ENCODE data around the gene ALK.
"Not testable (repeated sequence)": the region's sequence is repeated elsewhere in the genome, so short reads cannot be mapped to it uniquely, and the experiment has no call there.

Gene ALK

DNA sequence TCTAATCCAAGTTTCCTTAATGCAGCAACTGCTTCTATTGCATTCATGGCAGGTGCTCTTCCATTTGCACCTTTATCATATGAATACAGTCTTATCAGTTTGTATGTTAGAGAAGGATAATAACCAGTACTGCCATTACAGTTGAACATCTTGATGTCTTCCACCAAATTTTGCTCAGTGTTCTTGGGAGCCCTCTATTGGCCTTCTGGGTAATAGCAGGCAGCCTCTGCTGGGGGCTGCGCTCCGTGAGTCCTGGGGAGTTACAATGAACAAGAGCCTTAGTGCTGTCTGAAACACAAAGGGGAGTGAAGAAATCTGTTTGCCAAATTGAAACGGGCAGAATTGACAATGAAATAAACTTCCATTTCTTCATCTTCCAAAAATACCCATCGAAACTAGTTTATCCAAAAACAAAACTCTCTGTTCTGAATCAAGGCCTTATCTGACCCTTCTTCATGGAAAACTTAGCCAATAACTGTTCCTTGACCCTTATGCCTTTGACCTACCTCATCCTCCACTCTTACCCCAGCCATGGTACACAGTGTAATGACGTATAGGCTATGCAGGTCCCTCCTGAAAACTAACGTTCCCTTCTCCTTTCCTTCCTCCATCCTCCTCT, 79.9 kb downstream of the ALK start:
- DNase-seq (ENCODE audit: low read depth): no peak

DNA sequence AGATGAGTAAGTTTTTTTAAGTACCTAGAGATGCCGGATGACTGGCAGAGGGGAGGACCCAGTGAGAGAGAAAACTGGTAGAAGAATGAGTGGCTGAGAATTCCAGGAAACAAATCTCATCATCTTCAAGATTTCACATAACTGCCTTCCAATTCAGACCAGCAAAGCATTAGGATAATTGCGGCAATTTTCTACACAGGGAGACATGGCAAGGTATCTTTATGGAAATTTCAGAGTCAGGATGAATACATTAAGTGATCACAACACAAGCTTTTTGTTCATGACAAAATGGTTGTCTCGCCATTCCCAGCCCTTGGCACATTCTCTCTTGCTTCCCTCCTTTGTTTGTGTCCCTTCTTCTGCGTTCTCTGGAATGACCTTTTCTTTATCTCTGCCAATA, 82.1 kb downstream of the ALK start:
- no peak for DNase-seq (ENCODE audit: low read depth)

DNA sequence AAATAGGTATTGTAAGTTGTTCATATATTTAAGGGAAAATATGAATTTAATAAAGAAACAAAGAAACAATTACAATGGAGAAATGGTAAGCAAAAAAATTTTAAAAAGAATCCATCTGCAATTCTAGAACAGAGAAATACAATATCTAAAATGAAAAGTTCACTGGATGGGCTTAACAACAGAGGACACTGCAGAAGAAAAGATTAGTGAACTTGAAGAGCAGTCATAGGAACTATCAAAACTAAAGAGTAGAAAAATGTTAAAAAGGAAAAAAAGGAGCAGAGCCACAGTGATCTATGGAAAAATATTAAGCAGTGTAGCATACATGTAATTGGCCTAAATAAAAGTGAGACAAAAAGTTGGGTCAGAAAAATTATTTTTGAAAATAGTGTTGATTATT, 83.5 kb downstream of the ALK start:
- DNase-seq (ENCODE audit: low read depth): no peak

DNA sequence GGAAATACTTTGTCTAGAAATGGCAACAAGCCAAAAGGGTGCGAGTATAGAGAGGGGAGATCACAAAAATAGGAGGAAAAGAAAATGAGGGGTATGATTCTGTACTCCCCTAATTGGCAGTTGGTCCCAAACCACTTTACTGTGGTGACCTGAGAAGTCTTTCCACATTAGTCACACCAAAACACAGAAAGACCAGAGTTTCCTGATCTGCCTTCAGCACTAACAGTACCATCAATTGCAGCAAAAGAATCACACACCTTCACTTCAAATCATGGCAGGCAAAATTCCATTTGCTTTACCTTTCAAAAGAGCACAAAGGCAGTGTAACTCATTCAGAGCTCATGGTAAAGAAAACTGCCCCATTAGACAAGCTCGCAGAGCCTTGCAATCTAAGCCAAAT, 86.8 kb downstream of the ALK start:
- no peak for DNase-seq (ENCODE audit: low read depth)

DNA sequence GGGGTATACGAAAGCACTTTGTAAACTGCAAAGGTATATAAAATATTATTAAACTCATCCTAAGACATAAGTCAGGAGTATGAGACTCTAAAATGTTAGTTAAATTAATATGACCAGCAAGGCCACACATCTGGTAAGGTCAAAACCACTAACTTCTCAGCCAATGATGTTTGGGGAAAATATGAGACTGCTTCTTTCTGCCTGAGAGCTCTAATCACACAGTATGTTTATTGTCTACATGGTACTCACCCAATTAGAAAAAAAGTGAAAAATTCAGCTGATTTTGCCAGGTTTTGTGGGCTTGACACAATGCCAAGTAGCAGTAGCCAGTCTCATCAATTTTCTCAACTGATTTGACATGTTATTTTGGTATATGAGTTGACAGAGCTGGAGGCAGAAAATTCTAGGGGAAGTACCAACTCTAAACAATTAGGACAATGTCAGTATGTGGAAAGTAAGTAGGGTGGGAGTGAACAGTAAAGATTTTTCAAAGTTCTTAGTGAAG, 87.3 kb downstream of the ALK start:
- DNase-seq (ENCODE audit: low read depth): no peak

DNA sequence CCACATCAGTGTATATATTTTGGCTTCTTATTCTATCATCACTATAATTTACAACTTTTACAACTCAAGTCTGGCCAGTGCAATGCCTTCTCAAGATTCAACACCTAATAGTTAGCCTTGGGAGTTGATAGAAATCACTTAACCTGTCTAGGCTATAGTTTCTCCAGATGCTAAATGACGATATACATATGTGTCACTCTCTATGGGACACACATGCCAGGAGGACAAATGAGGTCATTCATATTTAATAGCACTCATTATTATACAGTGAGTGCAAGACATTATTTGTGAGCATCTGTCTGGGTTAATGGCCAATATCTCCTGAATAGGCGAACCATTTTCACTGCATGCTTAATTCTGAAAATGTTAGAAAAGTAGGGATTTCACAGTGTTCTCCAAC, 89.8 kb downstream of the ALK start:
- no peak for DNase-seq (ENCODE audit: low read depth)

DNA sequence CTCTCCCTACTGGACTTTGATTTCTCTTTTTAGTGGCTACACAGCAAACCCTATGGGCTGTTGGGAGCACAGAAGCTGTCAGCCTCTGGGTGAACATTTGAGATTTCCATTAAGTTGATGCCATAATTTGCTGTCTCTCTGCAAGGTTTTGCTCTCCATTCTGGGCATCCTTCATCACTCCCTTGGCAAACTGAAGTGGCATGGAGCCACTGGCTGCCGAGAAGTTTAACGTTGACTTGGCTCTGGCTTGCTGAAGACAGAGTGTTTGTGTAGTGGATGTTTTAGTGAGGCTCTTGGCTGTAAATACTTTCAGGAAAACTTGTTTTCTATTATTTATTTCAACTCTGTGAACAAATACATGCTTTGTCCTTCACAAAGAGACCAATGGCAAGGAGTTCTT, 91.5 kb downstream of the ALK start:
- no peak for DNase-seq (ENCODE audit: low read depth)

DNA sequence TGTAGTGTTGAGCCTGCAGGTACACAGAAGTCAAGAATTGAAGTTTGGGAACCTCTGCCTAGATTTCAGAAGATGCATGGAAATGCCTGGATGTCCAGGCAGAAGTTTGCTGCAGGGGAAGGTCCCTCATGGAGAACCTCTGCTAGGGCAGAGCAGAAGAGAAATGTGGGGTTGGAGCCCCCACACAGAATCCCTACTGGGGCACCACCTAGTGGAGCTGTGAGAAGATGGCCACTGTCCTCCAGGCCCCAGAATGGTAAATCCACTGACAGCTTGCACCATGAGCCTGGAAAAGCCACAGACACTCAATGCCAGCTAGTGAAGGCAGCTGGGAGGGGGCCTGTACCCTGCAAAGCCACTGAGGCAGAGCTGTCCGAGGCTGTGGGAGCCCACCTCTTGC, 97.2 kb downstream of the ALK start:
- not testable (repeated sequence) for DNase-seq (ENCODE audit: low read depth)

DNA sequence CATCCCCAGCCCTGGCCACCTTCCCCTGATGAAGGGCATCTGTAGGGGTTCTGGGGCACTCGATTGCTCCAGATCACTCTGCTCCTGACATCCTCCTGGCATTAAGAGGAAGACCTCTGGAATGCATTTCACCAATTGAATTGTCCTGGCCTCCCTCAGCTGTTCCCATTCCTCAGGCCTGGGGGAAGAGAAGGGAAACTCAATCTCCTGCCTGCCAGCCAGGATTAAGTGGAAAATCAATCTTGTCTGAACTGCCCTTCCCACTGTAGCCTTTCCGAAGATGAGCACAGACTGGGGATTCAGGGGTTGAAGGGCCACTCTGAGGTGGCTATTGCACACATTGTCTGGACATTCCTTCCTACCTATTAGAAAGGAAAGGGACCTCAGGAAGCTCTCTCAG, 99.8 kb downstream of the ALK start:
- no peak for DNase-seq (ENCODE audit: low read depth)

DNA sequence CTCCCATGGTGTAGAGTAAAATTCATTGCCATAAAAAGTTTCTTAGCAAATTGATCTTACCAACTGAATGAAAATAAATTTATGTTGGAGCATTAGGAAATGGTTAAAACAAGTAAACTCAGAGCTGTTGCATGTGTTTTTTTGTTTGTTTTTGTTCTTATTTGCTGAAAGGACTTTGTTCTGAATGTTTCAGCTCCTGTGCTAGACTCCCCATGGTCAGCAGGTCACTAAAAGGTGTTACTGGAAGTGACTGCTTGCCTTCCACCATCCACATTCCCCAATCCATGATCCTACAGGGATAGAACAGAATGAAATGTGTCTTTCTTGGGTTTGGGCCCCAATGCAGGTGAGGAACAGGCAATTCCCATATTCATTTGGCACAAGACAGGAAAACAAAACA, 101.8 kb downstream of the ALK start:
- DNase-seq (ENCODE audit: low read depth): no peak

DNA sequence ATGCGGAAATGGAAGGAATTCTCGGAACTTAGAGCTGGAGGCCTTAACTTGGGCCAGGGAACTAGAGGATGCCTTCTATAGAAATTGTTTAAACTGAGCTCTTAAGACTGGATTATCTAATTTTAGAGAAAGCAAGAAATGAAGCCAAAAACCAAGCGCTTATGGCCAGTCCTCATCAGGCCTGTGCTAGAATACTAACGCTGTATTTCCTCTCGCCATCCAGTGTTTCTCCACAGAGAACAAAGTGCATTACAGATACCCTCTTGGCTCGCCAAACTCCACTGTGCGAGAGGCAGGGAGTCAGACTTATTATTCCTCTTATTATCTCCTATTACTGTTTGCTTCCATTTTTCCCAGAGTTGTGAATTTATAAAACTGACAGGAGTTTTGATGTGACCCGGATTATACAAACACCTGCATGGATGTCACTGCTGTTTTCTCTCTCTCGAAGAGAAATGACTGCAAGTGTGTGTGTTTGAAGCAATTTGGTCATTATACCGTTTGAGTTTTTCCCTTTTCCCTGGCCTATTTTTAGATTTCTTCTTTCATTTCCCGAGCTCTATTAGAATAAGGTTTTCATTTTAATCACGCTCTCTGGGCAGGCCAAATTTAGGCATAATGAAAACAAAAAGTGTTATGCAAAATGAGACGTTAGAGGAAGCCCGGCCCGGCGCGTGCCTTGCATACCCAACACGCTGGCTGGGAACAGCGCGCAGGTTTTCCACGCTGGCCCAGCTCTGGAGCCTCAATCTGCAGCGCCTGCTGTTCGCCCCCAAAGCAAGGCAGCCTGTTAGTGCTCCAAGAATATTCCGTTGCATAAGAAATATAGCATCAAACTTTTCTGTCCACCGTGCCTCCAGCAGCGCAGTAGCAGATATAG, 103.3 kb downstream of the ALK start:
- no peak for DNase-seq (ENCODE audit: low read depth)

DNA sequence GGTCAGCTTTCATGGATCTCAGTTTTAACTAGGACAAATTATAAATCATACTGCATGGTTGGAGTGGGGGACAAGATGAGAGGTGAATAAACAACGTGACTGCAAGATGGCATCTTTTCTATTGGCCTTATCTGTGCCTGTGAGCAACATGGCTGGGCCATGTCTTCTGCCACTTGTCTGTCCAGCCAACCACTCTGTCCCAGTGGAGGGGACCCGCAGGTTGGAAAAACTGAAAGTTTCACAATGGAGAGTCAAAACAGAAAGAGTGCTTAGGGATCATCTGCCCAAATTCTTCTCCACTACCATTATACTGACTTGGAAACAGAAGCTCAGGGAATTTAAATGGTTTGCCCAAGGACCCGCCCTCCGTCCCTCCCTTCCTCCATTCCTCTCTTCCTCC, 104.1 kb downstream of the ALK start:
- no peak for DNase-seq (ENCODE audit: low read depth)

DNA sequence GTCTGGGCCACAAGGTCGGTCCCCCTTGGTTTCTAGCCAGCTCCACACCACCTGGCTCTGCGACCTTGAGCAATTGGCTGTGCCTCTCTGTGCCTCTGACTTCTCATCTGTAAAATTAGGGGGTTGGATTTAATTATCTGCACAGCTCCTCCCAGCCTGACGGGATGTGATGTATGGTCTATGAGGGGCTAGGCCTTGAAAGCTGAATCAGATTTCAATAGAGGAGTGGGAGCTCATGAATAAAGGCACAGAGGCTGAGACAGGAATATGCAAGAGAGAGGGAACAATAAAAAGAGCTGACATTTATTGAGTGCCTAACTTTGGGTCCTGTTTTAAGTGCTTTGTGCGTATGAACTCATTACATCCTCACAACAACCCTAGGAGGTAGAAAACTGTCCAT, 104.7 kb downstream of the ALK start:
- no peak for DNase-seq (ENCODE audit: low read depth)

DNA sequence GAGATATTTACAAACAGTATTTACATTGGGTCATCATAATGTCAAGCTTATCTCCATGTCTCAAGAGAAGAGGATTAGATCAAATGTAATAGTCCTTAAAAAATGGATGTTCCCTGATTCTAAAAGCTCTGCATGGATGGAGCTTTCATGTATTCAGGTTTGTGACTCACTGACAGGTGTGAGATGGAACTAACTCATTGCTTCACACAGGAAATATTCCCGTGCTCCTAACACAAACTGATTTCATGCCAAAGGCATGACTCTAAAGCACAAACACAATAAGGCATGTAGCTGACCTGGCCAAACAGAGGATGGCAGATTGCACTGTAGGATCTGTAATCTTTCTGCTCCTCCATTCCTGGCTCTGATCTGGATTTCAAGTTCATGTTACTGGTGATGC, 110.0 kb downstream of the ALK start:
- DNase-seq (ENCODE audit: low read depth): no peak

DNA sequence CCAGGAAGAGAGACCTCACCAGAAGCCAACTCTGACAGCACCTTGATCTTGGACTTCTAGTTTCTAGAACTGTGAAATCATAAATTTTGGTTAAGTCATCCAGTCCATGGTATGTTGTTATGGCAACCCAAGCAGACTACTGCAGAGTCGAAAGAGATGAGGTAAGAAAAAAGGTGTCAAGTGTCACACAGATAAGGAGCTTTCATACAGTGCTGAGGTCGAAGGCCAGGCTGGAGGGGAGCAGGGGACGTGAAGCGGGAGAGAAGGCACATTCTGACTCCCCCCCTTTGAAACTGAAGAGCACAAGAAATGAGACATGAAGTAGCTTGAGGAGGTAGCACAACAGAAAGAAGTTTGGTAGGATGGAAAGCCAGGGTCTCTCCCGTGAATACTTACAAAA, 110.4 kb downstream of the ALK start:
- DNase-seq (ENCODE audit: low read depth): no peak

DNA sequence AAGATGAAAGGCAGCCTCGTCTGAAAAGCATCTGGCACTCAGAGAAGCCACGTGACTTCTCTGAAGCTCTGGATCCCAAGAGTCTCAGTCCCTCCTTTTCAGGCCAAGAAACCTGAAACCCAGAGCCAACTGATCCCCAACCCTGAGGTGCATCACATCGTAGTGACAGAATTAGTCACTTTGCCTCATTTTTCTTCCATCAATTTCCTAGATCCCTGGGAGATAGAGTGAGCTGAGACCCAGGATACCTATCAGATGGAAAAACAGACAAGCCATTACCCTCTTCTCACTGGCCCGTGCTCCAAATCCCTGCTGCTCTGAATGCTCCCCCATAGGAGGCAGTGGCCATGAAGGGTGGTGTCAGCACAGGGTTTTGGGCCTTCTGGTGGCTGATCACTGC, 113.1 kb downstream of the ALK start:
- no peak for DNase-seq (ENCODE audit: low read depth)

DNA sequence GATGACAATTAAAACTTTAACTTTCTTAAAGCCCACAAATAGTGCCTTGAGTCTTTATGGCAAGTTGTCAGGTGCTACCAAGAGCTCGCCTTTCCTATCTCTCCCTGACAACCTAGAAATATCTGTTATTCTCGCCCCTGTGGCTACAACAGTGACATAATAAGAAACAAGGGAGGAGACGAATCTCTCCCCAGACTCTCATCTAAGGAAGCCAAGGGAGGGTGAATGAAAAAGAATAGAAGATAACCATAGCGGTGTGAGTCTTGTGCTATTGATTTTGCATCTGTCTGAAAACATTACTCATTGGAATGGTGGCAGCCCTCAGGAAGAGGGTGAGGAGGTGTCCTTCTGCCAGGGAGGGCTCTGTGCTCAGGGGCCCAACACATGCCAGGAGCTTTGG, 114.3 kb downstream of the ALK start:
- no peak for DNase-seq (ENCODE audit: low read depth)

DNA sequence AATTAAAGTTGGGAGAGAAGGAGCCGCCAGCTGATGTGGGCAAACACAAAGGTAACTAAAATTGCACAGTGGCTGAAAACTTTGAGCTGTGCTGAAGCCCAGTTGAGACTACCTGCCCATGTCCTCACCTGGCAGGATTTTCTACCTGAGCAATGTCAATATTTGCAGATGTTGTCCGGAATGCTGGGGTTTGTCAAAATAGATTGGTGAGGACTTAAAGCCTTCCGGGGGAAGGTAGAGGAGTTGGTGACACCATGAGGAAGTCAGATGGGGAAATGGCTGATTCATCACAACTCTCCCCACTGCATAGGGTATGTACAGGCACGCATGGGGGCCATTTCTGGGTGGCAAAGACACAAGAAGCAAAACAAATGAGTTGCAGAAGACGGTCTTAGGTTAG, 114.9 kb downstream of the ALK start:
- DNase-seq (ENCODE audit: low read depth): no peak

DNA sequence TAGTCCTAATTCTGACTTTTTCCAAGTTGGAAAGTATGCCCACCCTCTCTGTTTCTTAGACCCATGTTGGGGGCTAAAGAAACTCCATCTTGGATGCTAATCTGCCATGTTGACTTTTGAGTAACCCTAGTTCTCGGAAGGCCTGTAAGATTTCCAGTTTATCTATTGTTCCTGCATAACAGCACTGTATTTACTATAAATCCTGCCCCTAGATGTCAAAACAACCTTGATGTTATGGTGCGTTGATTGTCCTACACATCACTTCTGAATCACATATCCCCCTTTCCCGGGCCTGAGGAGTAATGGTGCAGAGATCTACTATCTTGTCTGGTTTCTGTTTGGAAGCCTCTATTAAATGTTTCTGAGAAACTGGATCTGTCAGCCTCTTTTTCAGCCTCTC, 116.7 kb downstream of the ALK start:
- DNase-seq (ENCODE audit: low read depth): no peak

DNA sequence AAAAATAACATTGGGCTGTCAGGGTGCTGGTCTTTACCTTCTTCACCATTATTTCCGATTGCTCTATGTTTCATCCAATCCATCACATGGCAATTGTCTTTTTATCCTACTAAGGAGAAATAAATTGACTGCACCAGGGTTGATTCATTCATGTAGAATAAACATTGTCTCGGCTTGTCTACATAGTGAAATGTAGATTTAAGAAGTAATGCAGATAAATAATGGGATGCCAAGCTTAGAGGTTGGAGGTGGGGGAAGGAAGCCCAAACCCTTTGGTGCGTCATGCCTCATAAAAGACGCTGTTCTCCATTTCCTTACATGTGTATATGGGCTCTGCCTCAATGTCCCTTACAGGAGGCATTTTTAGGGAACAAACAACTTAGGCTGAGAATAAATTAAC, 117.8 kb downstream of the ALK start:
- no peak for DNase-seq (ENCODE audit: low read depth)

DNA sequence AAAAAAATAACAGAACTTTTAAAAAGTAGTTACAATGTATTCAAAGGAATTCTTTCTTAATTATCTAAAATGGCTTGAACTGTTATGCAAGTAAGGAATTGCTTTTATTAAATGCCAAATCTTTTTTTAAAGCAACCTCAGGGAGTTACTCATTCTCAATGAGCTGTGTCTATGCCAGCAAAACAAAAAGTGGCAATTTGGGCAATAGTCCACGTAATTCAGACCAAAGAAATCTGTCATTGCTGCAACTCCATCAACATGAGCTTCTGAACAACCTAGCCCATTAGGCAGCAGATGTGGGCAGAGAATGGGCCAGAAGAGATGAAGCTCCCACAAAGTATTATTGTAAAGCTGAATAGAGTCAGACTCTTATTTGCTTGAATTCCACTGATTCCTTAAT, 118.4 kb downstream of the ALK start:
- DNase-seq (ENCODE audit: low read depth): no peak

DNA sequence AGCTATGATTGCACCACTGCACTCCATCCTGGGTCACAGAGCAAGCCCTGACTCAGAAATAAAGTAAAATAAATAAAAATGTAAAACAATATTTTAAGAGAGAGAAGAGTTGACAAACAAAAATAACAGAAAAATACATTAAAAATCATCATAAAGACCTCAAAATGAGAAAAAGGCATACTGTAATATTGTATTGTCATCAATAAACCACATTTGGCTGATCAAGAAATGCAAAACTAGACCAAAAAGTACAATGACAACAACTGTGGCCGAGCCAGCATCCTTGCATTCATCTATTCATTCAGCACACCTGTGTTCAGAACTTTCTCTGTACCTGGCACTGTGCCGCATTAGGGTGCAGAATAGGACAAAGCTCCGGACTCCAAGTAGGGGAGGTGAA, 121.8 kb downstream of the ALK start:
- no peak for DNase-seq (ENCODE audit: low read depth)

DNA sequence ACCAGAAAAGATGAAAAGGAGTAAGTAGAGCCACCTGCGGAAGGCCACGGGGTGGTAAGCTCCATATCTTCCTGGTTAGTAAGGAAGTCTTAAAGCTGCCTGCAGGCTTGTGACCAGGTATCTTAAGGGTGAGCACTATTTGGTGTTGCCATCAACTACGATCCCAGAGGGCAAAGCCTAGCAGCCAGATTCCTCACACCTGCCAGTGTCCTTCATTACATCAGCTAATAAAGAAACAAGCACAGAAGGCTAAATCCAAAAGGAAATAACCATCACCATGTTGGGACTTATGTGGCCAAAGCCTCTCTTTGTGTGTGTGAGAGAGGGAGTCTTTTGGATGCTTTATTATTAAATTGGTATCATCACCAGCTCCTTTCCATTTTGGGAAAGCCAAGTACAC, 123.5 kb downstream of the ALK start:
- no peak for DNase-seq (ENCODE audit: low read depth)

DNA sequence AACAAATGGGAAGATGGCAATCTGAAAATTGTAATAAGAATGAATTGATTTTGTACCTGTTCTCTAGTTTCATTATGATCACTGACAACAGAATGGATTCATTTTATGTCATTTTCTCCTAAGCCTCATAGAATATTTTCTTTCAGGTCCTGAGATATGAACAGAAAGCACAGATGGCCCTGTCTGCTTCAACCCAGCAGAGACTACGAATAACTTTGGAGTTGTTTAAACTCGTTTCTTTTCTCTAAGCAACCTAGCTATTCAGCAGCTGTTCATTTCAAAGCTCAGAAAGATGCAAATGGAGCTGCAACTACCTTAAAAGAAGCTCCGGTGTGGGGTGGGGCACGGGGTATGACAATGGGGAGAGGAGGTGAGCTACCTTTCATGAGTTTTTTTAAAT, 124.9 kb downstream of the ALK start:
- DNase-seq (ENCODE audit: low read depth): no peak

Measured in non-pigmented ciliary epithelial cell (primary cell).